ENCODE data around the gene RUNX3. TPM values are rescaled to one million over a fixed set of nuclear protein-coding genes. Genes with fewer than 3 reads are reported as not detected.

RUNX3 gene
- total and polyA plus RNA-seq, 2 donors (not counting 3 experiments of a cell fraction or from before 2014, with no cell fraction given): not detected

- no peak overlapping the region for H3K4me3 ChIP-seq (replicated peaks in 1 of 3; ENCODE audit: insufficient read depth in 1 of 3, low read depth in 1 of 3, low read length in 3 of 3)
- peaks cover 0 to 3% of the 10 kb centered on the region in 2 experiments for H3K27me3 ChIP-seq (ENCODE audit: control insufficient read depth in 2 of 2, insufficient read depth in 2 of 2, low read length in 2 of 2)
- intact Hi-C loops (cut with micrococcal nuclease): no loop called here
- DNase-seq (ENCODE audit: low read depth, low spot score) (no peak), FAIRE-seq (no peak)
- no peaks in the 10 kb centered on the region for H4K20me1 ChIP-seq (replicated peaks; ENCODE audit: control insufficient read depth, extremely low read depth, insufficient read depth, low read length)
- no peak overlapping the region for H3K9ac ChIP-seq (replicated peaks; ENCODE audit: extremely low read depth, insufficient read depth, low read length)
- H2AFZ ChIP-seq (ENCODE audit: low read depth, low read length): no peak overlapping the region
- ChIA-PET POLR2A (no interaction called here), CTCF (interaction anchor here (0.9 kb wide), 1 partner anchor 47 kb away, joined by 3 read pairs; no protein-coding TSS in a partner anchor)
- no peaks in the 10 kb centered on the region for H3K9me3 ChIP-seq (replicated peaks; ENCODE audit: control insufficient read depth, insufficient read depth, low read length)
- no peak overlapping the region for H3K4me2 ChIP-seq (ENCODE audit: insufficient read depth, low read length)
- dilution Hi-C loops (cut with MboI; ENCODE audit: extremely low pct_ligation_motif_present, low sequenced_read_pairs): no loop called here
- H3K79me2 ChIP-seq (ENCODE audit: control insufficient read depth, insufficient read depth, low read length): no peaks in the 10 kb centered on the region
- TF ChIP-seq CTCF (IDR thresholded peaks at IDR 0.05; ENCODE audit: extremely low read depth in 1 of 2, insufficient read depth in 1 of 2, low read depth in 1 of 2, low read length in 2 of 2) (no peak), EZH2 (IDR thresholded peaks at IDR 0.05; ENCODE audit: borderline replicate concordance, low read depth, low read length, severe bottlenecking) (no peak), POLR2AphosphoS5 (IDR thresholded peaks at IDR 0.05; ENCODE audit: insufficient read depth, low read depth, low read length) (no peak), JUN (IDR thresholded peaks at IDR 0.05; ENCODE audit: borderline replicate concordance, insufficient read depth, insufficient read length, low read depth) (no peak)
- BruUV-seq (replicated peaks): no TSS peak
- H3K27ac ChIP-seq (ENCODE audit: insufficient read depth, low read depth, low read length): no peak overlapping the region
- no peaks in the 10 kb centered on the region for H3K9me1 ChIP-seq (replicated peaks; ENCODE audit: control insufficient read depth, extremely low read depth, insufficient read depth, low read length)
- no peaks in the 10 kb centered on the region for H3K4me1 ChIP-seq (ENCODE audit: control insufficient read depth, extremely low read depth, insufficient read depth, low read length)
- H3K36me3 ChIP-seq (ENCODE audit: control insufficient read depth in 2 of 2, extremely low read depth in 1 of 2, insufficient read depth in 2 of 2, low read length in 2 of 2): no peaks in the 10 kb centered on the region
These were observed 15.6 kb upstream of the RUNX3 start for GRCh38 chr1:24945354-24946326.
